HG03558 (cell line): ENCODE results near the gene WWP2.
"Not testable (repeated sequence)": the region's sequence is repeated elsewhere in the genome, so short reads cannot be mapped to it uniquely, and the experiment has no call there.

Source experiments
- ATAC-seq: cut with Tn5 transposase; IDR thresholded peaks from one replicate; pipeline ENCODE4 v1.9.1; 2021; ENCODE audit warnings: moderate number of reproducible peaks; ENCODE audit not compliant: unreplicated experiment; ENCODE audit errors: extremely low read depth

Gene WWP2

DNA sequence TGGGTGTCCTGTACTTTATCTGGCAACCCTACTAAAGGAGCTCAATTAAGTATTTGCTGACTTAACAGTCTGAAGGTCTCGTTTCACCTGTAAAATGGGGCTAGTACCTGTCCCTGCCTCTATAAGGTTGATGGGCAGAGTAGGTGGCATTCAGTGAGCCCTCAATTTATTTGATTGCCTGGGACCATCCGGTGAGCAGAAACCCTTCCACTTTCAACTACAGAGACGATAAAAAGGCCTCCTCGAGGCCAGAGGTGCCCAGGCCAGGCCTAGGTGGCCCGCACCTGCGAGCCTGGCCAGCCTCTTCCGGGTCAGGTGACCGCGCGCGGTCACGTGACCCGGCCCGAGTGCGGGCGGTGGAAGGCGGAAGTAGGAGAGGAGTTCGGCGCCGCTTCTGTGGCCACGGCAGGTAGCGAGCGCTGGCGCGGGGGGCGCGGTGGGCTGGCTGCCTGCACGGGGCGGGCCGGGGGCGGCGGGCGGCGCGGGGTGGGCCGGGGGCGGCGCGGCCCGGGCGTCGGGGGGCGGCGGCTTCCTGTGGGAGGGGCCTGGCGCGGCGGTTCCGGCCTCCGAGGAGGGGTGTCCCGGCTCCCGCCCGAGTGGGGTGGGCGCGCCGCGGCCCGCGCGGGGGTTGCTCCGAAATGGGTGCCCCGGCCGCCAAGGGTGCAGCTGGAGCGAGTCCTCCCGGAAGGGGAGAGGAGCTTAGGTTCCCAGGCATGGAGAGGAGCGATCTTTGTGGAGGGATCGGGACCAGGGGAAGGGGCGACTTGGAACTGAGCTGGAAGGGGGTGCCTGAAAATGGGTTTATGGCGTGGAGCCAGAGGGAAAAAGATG lies at the start of gene WWP2:
WWP2 (plus strand) TSS at position 350 of the 831 bp plus-strand sequence. CDS start 24,679 bp downstream, outside the sequence.
- ATAC-seq = no peak

- ATAC-seq = no peak
These were observed 49.1 kb upstream of the WWP2 start for GRCh38 chr16:69712914-69713581.

- ATAC-seq = no peak
These were observed 45.1 kb upstream of the WWP2 start for GRCh38 chr16:69717066-69717465.

DNA sequence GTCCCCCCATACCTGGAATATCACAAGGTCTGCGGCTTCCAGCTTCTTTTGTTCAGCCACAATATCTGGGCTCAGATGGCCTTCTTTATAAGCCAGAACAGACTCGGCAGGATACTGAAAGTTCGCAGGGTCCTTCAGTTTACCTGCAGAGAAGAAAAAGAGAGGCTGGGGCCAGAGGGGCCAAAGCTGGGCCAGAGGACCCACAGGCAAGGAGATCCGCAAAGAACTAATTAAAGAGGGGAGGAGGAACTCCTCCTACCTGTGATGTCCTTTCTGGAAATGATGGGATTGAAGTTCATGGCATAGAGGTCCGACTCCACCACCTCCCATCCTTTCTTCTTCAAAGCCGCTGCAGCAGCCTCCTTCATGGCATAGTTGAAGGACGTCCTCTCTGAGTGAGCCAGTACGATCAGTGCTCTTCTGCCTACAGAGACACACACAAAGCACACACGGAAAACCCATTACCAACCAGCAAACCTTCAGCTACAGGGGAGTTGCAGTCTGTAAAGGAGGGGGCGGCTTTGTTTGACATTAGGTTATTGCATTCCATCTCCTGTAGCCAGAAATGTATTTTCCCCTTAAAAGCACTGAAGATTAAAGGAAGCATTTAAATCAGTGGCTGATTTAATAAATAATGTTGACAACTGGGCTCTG lies 43.9 kb upstream of the WWP2 start:
- no peak for ATAC-seq

DNA sequence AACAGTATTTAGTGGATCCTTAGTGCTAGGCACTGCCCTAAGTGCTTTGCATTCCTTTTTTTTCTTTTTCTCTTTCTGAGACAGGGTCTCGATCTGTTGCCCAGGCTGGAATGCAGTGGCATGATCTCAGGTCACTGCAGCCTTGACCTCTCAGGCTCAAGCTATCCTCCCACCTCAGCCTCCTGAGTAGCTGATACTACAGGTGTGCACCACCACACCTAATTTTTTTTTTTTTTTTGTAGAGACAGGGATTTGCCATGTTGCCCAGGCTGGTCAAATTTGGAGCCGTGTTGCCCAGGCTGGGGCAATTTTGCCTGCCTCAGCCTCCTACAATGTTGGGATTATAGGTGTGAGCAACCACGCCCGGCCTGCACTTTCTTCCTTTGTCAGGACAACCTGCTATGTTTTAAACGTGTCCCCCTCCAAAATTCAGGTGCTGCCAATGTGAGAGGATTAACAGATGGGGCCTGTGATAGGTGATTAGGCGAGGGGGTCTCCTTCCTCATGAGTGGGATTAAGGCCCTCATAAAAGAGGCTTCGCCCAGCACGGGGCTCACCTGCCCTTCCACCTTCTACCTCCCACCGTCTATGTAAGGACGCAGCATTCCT lies 41.2 kb upstream of the WWP2 start:
- no peak for ATAC-seq

DNA sequence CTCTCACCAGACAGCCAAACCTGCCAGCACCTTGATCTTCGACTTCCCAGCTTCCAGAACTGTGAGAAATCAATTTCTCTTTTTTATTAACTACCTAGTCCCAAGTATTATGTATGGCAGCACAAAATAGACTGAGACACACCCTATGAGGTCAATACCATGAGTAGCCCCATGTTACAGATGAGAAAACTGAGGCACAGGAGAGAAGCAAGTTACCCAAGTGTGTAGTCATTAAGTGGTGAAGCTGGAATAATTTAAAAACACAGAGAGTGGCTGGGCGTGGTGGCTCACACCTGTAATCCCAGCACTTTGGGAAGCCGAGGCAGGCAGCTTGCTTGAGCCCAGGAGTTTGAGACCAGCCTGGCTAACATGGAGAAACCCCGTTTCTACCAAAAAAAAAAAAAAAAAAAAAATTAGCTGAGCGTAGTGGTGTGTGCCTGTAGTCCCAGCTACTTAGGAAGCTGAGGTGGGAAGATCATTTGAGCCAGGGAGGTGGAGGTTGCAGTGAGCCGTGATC lies 40.6 kb upstream of the WWP2 start:
- ATAC-seq = no peak

DNA sequence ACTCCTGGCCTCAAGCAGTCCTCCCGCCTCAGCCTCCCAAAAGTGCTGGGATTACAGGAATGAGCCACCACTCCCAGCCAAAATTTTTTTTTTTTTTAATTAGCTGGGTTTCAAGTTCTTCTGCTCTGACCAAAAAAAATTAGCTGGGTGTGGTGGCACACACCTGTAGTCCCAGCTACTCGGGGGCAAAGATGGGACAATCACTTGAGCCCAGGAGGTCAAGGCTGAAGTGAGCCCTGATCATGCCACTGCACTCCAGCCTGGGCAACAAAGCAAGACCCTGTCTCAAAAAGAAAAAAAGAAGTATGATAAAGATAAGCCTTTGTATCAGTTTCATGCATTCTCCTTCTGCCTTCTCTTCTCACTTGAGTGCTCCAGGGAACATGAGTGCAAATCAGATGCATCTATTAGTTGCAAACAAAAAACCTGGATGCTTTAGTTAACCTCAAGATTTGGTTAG lies 37.7 kb upstream of the WWP2 start:
- ATAC-seq = no peak

GRCh38 chr16:69724981-69725479 lies 37.1 kb upstream of the WWP2 start:
- ATAC-seq = no peak

DNA sequence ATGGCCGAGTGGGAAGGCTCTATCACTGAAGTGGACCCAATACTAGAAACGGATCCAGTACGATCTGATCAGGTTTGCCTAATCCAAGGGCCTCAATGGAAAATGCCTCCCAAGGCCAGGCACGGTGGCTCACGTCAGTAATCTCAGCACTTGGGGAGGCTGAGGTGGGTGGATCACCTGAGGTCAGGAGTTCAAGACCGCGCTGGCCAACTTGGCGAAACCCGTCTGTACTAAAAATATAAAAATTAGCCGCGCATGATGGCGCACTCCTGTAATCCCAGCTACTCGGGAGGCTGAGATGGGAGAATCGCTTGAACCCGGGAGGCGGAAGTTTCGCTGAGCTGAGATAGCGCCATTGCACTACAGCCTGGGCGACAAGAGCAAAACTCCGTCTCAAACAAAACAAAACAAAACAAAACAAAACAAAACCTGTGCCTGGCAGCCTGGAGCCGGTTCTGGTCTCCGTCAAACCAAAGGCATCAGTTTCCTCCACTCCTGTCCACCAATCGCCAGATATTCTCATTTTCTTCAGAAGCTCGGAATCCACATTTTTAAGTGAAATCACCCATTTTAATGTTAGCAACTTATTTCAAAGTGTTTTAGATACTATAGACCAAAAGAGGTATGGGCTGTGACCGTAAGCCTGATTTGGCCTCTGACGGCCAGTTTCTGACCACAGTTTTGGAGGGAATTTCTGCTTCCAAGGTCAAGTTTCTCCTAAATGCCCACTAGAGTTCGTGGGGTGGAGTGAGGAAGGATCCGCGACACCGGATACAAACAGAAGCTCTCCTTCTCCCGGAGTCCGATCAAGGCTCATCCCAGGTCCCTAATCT lies 36.4 kb upstream of the WWP2 start:
- ATAC-seq = no peak

- ATAC-seq = peak; percentile 91
These were observed 35.6 kb upstream of the WWP2 start, which contains the start of gene NQO1 for GRCh38 chr16:69726313-69727060. TSS of gene NQO1 (minus strand) at chr16:69726560. CDS start at chr16:69726439, 121 bp downstream.

GRCh38 chr16:69727916-69728270 lies 34.2 kb upstream of the WWP2 start:
- ATAC-seq = no peak

DNA sequence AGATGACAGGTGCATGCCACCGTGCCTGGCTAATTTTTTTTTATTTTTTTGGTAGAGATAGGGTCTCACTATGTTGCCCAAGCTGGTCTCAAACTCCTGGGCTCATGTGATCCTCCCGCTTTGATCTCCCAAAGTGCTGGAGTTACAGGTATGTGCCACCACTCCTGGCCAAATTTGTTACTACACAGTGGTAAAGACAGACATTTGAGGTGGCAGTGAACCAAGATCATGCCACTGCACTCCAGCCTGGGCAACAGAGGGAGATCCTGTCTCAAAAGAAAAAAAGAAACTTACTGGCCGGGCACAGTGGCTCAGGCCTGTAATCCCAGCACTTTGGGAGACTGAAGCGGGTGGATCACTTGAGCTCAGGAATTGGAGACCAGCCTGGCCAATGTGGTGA lies 33.1 kb upstream of the WWP2 start:
- not testable (repeated sequence) for ATAC-seq

- not testable (repeated sequence) for ATAC-seq
These were observed 30.9 kb upstream of the WWP2 start for GRCh38 chr16:69731280-69731679.

GRCh38 chr16:69732101-69732500 lies 30.0 kb upstream of the WWP2 start:
- ATAC-seq = no peak

DNA sequence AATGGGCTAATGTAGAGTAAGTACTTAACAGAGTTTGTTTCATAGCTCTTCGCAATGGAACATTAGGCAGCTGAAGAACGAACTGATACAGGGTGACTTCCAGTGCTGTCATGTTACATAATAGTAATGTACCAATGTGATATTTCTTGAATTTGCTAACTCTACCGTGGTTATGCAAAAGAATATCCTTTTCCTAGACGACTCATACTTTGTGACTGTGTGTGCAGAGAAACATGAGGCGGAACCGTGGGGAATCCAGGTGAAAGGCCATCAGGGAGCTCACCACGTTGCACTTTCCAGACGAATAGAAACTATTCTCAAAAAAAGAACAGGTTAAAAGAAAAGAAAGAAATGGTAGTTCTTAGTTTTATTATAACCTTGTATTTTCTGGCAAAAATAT lies 20.6 kb upstream of the WWP2 start:
- no peak for ATAC-seq

GRCh38 chr16:69741951-69742904 lies 19.9 kb upstream of the WWP2 start:
- no peak for ATAC-seq

- ATAC-seq = no peak
These were observed 17.5 kb upstream of the WWP2 start for GRCh38 chr16:69744363-69745231.
